HG02588 (cell line): ENCODE measurements around the gene BMERB1.
"Not testable (repeated sequence)": the region's sequence is repeated elsewhere in the genome, so short reads cannot be mapped to it uniquely, and the experiment has no call there.

Source experiments
- ATAC-seq: cut with Tn5 transposase; IDR thresholded peaks from one replicate; pipeline ENCODE4 v1.9.1; 2021; ENCODE audit warnings: mild to moderate bottlenecking, moderate library complexity; ENCODE audit not compliant: unreplicated experiment

The BMERB1 gene

GRCh38 chr16:15548482-15548891 lies 114.1 kb downstream of the BMERB1 start:
- no peak for ATAC-seq

- ATAC-seq = no peak
Observed at GRCh38 chr16:15552507-15552906, 118.1 kb downstream of the BMERB1 start.

- ATAC-seq = no peak
Observed at GRCh38 chr16:15553313-15554088, 119.1 kb downstream of the BMERB1 start.

- ATAC-seq = no peak
Observed at GRCh38 chr16:15556130-15556529, 121.7 kb downstream of the BMERB1 start.

GRCh38 chr16:15557258-15557657 lies 122.9 kb downstream of the BMERB1 start:
- no peak for ATAC-seq

- no peak for ATAC-seq
Observed at GRCh38 chr16:15559176-15559575, 124.8 kb downstream of the BMERB1 start.

- ATAC-seq = no peak
Observed at GRCh38 chr16:15564604-15565339, 130.4 kb downstream of the BMERB1 start.

- no peak for ATAC-seq
Observed at GRCh38 chr16:15566095-15566494, 131.7 kb downstream of the BMERB1 start.

- no peak for ATAC-seq
Observed at GRCh38 chr16:15567823-15568222, 133.4 kb downstream of the BMERB1 start.

- not testable (repeated sequence) for ATAC-seq
Observed at GRCh38 chr16:15570666-15571065, 136.3 kb downstream of the BMERB1 start.

- ATAC-seq = no peak
Observed at GRCh38 chr16:15571557-15571956, 137.2 kb downstream of the BMERB1 start.

GRCh38 chr16:15572329-15573001 lies 138.1 kb downstream of the BMERB1 start:
- ATAC-seq = no peak

GRCh38 chr16:15573274-15573895 lies 139.0 kb downstream of the BMERB1 start:
- no peak for ATAC-seq

GRCh38 chr16:15573896-15574613 lies 139.7 kb downstream of the BMERB1 start:
- not testable (repeated sequence) for ATAC-seq

GRCh38 chr16:15574614-15574948 lies 140.2 kb downstream of the BMERB1 start:
- no peak for ATAC-seq

GRCh38 chr16:15575293-15576049 lies 141.1 kb downstream of the BMERB1 start:
- ATAC-seq = no peak

GRCh38 chr16:15576960-15577958 lies 142.9 kb downstream of the BMERB1 start:
- no peak for ATAC-seq

GRCh38 chr16:15578824-15579223 lies 144.4 kb downstream of the BMERB1 start:
- no peak for ATAC-seq
